DMS53 (cell line): ENCODE results near the gene MCC.

ENCODE experiments used
- DNase-seq: peaks from one replicate; lab custom pipeline; 2025; lab: John Stamatoyannopoulos, UW

The MCC gene

DNA sequence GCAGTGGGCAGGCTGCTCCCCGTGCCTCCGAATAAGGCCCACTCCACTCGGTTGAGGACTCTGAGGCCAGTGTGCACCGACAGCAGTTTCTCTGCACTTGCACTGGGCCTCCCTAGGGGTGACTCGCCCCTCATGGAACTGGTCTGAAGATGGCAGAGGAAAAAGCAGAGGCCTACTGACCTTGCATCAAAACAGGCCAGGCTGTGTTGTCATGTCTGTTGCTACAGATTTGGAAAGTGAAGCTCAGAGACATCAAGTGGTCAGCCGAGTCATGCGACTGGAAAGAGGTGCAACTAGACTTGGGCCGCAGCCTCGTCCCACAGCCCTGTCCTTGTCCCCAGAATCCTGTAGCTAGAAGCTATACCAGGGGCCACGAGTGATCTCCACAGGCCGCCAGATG lies 433.4 kb downstream of the MCC start:
- DNase-seq: no peak

DNA sequence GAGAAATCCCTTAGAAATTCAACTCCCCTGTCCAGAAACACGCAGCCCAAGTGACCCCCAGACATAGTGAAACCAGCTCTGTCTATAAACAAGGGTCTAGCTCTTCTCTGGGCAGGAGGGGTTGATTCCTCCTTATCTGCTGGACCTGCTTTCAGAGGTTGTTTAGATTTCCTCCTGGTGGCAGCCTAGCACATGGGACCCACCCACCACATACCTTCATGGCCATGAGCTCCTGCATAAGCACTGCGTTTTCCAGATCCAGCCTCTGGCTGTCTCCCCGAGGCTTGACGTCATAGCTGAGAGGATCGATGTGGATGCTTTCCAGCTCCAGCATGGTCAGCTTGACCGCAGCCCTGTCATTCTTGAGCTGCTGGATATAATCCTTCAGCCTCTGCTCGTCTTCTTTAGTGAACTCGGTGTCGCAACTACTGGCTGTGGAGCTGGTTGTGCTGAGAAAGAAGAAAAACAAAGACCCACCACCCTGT lies 434.7 kb downstream of the MCC start:
- no peak for DNase-seq

DNA sequence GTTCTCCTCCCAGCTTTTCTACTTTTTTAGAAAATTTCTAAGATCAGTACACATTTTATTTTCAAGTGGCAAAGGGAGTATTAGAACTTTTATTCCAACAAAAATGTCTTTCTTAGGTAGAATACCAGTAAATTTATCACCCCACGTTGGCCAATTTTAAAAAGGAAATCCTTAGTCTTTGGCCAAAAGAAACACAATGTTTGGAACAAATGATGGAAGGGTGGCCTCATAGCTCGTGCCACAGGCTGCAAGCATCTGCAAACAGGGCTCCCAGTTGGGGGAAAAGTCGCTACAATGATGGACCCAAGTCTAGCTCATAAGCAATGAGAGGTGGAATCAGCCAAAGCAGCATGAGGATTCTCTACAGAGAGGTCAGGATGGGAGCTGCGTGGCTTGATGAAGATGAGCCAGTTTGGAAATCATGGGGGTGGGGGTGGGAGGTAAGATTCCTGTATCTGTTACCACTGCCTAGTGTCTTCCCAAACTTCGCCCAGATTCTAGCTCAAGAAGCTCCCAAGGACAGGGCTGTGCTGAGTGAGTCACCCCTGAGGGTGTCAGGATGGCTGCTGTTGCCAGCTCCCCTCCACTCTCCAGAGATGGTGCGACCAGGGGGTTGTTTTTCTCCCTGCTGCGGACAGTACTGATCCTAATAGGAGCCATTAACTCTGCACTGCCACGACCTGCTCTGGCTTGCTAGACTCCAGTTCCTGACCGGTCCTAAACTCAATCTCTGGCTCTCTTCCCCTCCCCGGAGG lies 436.0 kb downstream of the MCC start:
- DNase-seq: no peak

DNA sequence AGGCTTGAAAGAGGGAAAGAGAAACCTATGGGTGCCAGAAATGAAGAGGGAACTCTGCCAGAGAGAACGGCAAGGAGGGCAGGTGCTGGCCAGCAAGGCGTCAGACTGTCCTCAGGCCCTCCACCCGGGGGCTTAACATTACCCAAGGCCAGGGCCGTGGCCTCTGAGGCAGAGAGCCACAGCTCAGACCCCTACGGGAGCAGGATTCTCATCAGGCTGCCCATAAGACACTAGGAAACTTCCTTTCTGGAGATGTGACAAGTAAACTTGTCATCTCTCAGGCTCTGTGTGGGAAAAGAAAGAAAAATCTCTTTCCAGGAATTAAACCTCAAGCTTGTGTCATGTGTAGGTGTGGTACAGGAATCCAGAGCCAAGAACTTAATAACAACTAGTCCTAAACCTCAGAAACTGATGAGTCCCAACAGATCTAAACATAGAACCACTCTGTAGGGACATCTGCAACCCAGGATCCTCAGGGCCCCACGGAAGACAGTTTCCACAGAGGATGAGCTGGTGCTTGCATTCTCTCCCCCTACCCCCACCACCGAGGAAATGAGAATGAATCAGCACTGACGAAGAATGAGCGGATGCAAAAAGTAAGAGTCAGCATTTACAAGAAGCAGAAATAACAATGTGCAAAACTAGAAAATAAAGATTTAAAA lies 437.4 kb downstream of the MCC start:
- DNase-seq: no peak

DNA sequence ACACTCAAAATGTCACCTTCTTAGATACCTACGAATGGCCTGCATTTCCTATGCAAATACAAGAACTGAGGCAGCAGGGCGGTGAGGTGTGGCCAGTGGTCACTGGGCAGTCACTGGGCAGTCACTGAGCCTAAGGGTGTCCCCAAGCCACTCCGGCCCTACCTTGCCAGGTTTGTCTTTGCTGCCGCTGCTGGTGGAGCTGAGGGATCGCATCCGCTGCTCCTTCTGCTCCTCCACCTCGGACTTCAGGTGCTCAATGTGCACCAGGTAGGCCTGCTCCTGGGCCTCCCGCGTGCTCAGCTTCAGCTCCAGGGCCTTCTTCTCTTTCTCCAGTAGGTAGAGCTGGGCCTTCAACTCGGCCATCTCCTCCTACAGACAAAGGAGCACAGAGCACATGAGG lies 439.3 kb downstream of the MCC start:
- DNase-seq: no peak

DNA sequence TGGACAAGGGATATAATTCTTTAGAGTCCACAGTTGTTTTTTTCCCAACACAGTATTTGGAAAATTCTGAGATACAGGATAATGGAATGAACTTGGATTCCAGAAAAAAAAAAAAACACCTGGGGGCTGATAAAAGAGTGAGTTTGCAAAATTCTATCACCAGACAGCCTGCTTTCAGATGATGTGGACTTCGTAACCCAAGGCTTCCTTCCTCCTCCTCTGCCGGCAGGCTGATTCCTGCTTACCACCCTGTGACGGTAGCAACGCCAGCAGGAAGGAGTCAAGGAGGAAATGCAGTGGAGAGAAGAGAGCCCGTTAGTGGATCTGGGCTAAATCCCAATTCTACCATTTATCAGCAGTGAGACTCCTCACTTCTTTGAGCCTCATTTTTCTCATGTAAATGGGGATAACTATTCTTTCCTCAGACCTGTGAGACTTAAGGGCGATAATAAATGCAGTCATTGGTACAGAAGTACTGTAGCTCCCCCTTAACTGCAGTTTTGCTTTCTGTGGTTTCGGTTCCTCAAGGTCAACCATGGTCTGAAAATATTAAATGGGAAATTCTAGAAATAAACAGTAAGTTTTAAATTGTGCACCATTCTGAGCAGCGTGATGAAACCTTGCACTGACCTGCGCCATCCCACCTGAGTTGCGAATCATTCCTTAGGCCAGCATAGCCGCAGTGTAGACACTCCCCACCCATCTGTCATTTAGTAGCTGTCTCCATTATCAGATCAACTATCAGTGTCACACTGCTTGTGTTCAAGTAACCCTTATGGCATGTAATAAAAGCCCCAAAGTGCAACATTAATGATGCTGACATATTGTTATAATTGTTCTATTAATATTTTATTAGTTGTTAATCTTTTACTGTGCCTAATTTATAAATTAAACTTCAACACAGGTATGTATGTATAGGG lies 440.3 kb downstream of the MCC start:
- no peak for DNase-seq

DNA sequence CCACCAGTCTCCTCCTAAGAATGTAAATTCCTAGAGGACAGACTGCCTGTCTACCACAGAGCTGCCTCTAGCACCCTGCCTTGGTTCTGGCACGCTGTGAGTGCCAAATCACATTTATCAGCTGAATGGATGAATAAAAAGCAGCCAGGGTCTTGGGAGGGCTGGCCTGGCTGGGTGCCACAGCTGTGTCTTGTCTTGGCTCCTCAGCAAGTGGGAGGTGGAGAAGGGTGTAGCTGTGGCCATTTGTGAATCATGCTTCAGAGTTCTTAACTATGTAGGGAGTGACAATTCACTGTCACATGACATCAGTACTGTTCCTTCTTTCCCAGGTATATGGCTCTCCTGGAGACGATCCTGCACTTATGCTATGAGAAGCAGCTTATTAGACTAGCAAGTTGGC lies 441.0 kb downstream of the MCC start:
- no peak for DNase-seq

DNA sequence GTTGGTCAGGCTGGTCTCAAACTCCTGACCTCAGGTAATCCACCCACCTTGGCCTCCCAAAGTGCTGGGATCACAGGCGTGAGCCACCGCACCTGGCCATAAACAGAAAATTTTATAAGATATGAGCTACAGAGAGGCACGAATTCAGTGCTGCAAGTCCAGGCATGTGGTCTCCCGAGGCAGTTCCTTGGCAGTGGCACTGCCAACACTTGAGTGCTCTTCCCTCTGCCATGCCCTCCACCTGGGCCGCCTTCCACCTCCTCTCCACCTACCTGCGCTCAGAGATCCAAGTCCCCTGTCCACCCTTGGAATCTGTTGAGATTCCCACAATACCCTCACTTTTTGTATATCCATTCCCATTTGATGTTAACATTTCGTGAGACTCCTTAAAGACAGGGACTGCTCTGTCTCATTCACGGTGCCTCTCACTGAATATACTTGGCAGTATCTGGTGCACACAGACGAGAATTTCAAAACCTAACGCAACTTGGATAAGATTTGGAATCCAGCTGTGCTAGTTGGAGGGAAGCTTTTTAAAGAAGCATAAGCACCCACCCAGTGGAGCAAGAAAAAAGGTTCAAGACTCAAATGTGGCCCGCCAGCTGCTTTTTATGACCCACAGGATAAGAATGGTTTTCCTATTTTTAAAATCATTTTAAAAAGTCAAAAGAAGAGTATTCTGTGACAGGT lies 443.3 kb downstream of the MCC start:
- DNase-seq: no peak

DNA sequence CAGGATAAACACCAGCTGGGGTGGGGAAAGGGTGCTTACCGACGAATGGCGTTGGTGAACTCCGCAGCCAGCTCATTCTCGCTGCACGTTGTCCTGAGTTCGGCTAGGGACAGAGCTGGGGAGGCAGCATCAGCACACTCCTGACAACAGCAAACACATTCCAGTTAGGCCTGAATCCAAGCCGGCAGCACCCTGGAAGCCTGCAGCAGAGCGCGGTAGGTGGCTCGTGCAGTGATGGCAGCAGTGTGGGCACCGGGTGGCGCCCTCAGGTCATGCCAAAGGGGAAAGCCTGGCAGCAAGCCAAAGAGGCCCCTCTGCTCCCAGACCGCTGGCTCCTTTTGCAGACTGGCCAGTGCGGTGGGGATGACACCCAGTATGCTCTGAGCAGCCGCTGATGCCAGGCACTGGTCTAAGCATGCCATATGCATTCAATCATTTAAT lies 444.7 kb downstream of the MCC start:
- peak; percentile 29 for DNase-seq

DNA sequence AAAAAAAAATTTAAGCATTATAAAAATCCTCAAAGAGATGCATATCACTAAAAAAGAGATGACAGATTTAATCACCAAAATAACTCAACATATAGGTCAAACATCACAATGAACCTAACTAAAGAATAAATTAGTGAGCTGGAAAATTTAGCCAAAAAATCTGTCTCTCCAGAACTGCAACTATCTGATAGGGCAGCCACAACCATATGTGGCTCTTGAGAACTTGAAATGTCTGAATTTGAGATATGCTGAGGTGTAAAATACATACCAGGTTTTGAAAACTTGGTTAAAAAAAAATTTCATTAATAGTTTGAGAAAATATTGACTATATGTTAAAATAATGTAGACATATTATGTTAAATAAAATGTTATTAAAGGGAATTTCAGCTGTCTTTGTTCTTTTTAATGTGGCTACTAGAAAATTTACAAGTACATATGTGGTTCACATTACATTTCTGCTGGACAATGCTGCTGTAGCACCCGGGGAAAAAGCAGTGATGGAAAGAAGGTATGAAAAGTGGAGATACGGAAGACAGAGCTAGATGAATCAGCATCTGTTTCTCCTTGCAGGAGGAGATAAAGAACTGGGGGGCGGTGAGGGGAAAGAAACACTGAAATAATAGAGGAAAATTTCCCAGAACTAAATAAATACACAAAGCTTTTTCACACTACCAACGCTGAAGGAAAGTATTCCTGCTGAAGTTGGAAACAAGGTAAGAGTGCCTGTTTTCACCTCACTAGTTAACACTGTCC lies 445.6 kb downstream of the MCC start:
- DNase-seq: no peak

DNA sequence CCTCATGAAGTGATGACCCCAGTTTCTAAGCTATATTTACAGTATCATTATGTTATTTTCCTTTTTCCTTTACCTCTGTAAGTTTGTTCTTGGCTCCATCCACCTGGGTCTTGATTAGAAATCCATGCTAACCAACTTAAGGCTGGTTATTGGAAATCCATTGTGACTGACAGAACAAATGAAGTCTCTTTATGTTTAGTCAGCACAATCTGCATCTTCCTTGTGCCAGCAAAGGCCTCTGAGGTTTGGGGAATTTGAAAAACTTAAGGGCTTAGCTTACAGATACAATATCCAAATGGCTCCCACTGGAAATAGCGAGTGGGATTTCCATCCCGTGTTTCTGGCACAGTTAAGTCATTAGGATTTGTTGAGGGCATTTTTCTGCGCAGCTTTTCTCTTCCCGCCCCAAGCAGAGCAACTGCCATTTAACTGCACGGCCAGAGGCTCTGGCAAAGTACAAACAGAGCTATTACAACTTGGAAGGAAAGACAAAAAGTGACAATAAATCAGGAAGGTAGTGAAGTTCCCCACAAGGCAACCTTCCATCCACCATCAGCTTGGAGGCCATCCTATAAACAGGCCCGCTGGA lies 447.5 kb downstream of the MCC start:
- DNase-seq: no peak

DNA sequence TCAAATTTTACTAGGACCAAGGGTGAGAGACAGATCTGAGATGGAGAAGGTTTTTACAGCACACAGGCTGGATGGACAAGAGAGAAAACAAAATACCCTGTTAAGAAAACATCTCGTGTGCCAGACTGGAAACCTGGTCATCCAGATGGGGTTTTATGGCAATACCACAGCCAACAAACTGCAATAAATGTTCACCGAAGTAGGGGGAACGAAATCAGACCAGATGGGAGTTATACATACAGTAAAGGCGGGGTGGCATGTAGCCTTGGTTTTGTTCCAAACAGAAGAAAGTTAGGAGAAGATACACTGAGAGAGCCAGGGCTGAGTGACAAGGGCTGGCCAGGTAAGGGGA lies 448.3 kb downstream of the MCC start:
- DNase-seq: no peak

DNA sequence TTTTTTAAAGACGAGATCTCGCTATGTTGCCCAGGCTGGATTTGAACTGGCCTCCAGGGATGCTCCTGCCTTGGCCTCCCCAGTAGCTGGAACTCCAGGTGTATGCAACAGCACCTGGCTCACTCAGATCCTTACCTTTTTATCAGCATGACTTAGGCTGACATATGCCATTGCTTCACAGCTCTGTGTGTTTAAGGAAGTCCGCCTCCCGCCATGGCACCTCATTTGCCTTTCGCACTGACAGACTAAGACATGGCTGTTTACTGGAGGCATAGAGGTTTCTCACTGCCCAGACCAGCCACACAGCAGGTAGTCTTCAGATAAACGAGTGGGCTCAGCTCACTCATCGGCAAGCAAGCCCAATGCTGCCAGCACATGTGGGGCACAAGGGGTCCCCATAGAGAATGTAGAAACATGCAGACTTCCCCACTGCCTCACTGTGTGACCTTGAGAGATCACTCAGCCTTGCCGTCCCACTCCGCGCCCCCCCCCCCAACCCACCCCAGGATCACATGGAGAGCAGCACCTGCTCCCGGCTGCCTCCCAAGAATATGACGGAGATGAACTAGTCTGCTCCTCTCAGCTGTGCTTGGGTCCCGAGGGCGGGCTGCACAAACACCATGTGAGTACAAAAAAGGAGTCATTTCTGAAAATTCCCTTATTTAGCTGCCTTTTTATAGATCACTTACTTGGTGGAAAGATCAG lies 448.9 kb downstream of the MCC start:
- no peak for DNase-seq

DNA sequence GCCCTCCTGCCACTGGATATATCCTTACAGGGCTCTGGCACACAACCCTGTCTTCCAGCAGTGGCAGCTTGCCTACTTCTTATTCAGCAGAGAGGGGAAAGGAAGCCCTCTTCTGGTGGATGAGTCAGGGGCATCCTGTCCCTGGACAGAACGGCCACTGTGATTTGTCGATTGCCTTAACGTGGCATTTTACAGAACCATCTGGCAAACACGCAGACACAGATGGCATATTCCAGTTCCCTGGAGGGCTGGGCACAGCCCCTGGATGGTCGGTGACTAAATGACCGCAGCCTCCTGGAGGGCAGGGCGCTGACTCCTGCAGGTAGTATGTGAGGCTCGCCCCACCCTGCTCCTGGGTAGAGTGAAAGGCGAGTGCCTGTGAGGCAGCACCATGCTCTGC lies 449.5 kb downstream of the MCC start:
- no peak for DNase-seq

DNA sequence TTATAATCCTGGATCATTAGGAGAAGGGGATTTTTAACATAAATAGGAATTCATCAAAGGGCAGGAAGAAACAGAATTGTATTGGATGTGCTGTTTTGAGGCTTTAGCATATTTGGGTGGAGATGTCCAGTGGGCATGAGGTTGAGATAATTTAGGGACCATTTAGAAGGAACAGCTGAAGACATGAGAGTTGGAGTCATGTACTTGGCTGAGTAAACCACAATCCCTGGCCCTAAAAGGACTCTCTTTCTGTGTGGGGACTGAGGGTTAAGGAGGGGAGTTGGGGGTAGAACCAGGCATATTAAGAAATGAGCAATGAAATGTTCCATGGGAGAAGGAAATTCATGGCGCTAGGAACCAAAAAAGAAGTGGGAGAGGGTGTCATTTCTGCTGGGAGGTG lies 450.1 kb downstream of the MCC start:
- DNase-seq: no peak

DNA sequence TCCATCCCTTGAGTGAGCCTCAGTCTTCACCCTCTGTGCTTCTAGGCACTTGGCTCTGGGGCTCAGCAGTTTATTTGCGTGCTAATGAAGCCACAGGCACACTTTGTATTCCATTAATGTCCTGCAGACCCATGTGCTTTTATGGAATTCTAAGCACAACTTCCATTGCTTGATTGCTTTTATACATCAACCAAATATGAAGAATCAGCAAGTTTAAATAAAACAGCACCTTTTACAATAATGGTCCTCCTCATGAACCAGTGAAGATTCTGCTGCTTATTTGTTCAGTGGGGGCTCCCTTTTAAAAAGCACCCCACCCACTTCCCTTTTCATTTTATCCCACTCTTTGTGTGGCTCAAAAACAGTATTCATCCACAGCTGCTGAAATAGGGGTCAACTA lies 451.4 kb downstream of the MCC start:
- no peak for DNase-seq

DNA sequence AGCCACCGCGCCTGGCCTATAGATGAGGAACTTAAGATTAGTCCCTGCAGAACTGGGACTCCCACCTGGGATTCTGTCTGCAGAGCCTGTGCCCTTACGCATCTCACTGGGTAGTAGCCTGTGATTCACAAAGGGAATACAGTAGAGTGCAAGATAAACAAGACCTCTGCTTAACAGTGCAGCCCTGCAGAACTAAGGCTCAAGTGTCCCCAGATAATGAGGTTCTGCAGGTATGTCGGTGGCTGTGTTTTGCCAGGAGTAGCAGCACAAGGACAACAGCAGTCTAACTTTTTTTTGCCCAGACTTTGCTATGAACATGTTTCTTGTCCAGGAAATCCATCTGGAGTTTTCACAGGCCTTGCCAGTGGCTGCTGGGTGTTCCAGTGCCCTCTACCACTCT lies 451.9 kb downstream of the MCC start:
- DNase-seq: peak; percentile 28

DNA sequence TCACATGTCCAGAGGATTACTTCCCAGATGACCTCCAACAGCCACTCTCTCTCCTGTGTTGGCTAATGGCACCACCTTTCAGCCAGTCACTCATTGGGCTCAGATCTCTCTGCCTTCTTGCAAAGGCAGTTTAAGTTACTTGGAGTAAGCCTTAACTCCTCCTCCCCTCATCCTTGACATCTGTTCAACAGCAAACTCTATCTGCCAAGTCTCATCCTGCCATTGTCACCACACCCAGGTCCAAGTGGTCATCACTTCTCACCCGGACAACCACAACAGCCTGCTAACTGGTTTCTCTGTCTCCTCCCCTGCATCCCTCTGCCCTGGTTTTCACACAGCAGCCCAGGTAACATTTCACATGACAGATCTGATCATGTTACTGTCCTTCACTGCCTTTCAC lies 453.2 kb downstream of the MCC start:
- no peak for DNase-seq

DNA sequence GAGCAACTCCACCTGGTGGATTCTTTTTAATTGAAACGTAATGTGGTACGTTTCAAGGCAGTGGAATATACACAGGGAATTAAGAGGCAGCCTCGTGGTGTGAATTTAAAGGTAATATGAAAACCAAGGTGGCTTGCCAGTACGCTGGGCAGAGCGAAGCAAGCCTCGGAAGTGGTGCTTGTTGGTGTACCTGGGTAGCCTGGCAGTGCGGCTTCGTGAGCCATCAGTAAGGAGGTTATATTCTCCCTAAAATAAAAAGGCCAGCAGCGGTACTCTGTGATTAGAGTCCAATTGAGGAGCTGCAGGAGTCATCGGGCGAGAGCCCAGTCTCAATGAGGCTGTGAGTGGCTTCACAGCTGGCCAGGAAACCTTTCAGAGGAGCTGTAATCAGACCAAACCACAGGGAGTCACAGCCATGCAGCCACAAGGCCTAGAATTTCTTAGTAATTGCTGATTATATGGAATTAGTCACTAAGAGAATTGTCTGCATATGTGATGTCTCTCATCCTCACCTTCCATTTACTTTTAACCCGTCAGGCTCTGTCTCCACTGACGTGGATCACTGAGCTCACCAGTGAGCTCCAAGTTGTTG lies 454.0 kb downstream of the MCC start:
- DNase-seq: no peak

DNA sequence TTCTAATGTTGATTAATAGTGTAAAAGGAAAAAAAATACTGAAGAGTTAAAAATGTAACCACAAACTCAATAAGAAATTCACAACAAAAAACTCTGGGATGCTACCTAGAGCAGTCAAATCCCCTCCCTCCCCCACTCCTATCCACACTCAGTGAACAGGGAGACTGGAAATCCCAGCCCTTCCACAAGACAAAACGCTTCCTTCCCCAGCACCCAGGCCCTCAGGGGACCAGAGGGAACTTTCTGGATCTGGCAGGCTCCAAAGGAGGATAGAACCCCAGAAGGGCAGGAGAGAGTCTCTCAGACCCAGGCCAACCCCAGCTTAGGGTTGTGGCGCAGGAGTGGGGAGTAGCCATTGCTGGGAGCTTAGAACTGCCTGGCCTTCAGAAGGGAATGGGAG lies 456.7 kb downstream of the MCC start:
- no peak for DNase-seq
